WTC11 (cell line): ENCODE data around the gene KAZN. TPM values are rescaled to one million over a fixed set of nuclear protein-coding genes. Genes with fewer than 3 reads are reported as not detected.

Source experiments
- ATAC-seq: fragments of 200-7000 bp; cut with Tn5 transposase; 2 replicates; pipeline ENCODE4 v1.10.0; 2021; ENCODE audit warnings: mild to moderate bottlenecking, moderate library complexity
- CTCF ChIA-PET: fragments of 300-600 bp; sonication (Branson Sonifier 250); formaldehyde crosslinking; loops from one replicate; lab custom pipeline; 2021; ENCODE audit warnings: antibody characterized with exemption; lab: Charles Lee
- POLR2A ChIA-PET: fragments of 350-600 bp; sonication (Branson Sonifier 250); formaldehyde crosslinking; loops from one replicate; lab custom pipeline; 2021; ENCODE audit warnings: antibody characterized with exemption; lab: Charles Lee
- DNase-seq: peaks from one replicate; pipeline ENCODE4 v3.0.0; 2021; ENCODE audit warnings: low spot score
- H3K27ac Mint-ChIP-seq: 2 replicates; pipeline ENCODE4 v1.8.0; 2021; ENCODE audit warnings: mixed read lengths
- H3K27me3 Mint-ChIP-seq: 2 replicates; pipeline ENCODE4 v1.8.0; 2021; ENCODE audit warnings: low read depth, mild to moderate bottlenecking, moderate library complexity, mixed read lengths
- H3K36me3 Mint-ChIP-seq: 2 replicates; pipeline ENCODE4 v1.8.0; 2021; ENCODE audit warnings: mixed read lengths
- H3K4me1 Mint-ChIP-seq: 2 replicates; pipeline ENCODE4 v1.8.0; 2022; ENCODE audit warnings: mixed read lengths
- H3K4me3 Mint-ChIP-seq: 2 replicates; pipeline ENCODE4 v1.8.0; 2021; ENCODE audit warnings: mild to moderate bottlenecking, moderate library complexity, mixed read lengths
- H3K9me3 Mint-ChIP-seq: 2 replicates; pipeline ENCODE4 v1.8.0; 2021; ENCODE audit warnings: mixed read lengths
- CREM ChIP-seq: sonication (generic); formaldehyde crosslinking; IDR thresholded peaks from 2 replicates; pipeline ENCODE4 v1.8.1; 2022; ENCODE audit warnings: mild to moderate bottlenecking, missing genetic modification reagents, moderate library complexity
- E2F4 ChIP-seq: sonication (generic); formaldehyde crosslinking; IDR thresholded peaks from 2 replicates; pipeline ENCODE4 v1.8.1; 2022; ENCODE audit warnings: low read depth, mild to moderate bottlenecking, moderate library complexity, missing genetic modification reagents, borderline replicate concordance
- FOXJ3 ChIP-seq: sonication (generic); formaldehyde crosslinking; IDR thresholded peaks from 2 replicates; pipeline ENCODE4 v1.9.0; 2021; ENCODE audit warnings: missing genetic modification reagents, mild to moderate bottlenecking, borderline replicate concordance
- GRHL2 ChIP-seq: fragments of 250-450 bp; sonication (Bioruptor Pico); IDR thresholded peaks from 2 replicates; pipeline ENCODE4 v1.8.0; 2022; ENCODE audit warnings: mild to moderate bottlenecking, moderate library complexity; ENCODE audit not compliant: insufficient replicate concordance, severe bottlenecking
- HMGA2 ChIP-seq: fragments of 250-450 bp; sonication (Bioruptor Pico); IDR thresholded peaks from 2 replicates; pipeline ENCODE4 v1.4.0; 2021; ENCODE audit warnings: mild to moderate bottlenecking, moderate library complexity
- IRF1 ChIP-seq: sonication (generic); formaldehyde crosslinking; IDR thresholded peaks from 2 replicates; pipeline ENCODE4 v1.8.0; 2023; ENCODE audit warnings: missing genetic modification reagents
- IRF2 ChIP-seq: sonication (generic); formaldehyde crosslinking; IDR thresholded peaks from 2 replicates; pipeline ENCODE4 v1.8.0; 2022; ENCODE audit warnings: low read depth, missing genetic modification reagents, borderline replicate concordance
- JAZF1 ChIP-seq: fragments of 250-450 bp; sonication (Bioruptor Pico); IDR thresholded peaks from 2 replicates; pipeline ENCODE4 v1.9.0; 2021; ENCODE audit warnings: moderate library complexity, mild to moderate bottlenecking, inconsistent platforms
- KAT7 ChIP-seq: sonication (generic); formaldehyde crosslinking; IDR thresholded peaks from 2 replicates; pipeline ENCODE4 v1.8.1; 2023; ENCODE audit warnings: missing genetic modification reagents, mild to moderate bottlenecking, borderline replicate concordance
- NFATC4 ChIP-seq: fragments of 250-450 bp; sonication (Bioruptor Pico); IDR thresholded peaks from 2 replicates; pipeline ENCODE4 v1.9.0; 2021; ENCODE audit warnings: mild to moderate bottlenecking
- NFYB ChIP-seq: sonication (generic); formaldehyde crosslinking; conservative IDR thresholded peaks from 2 replicates; pipeline ENCODE4 v1.8.0; 2022; ENCODE audit warnings: low read depth, missing genetic modification reagents
- NR3C1 ChIP-seq: sonication (generic); formaldehyde crosslinking; conservative IDR thresholded peaks from 2 replicates; pipeline ENCODE4 v1.8.1; 2023; ENCODE audit warnings: low read depth, mild to moderate bottlenecking, missing genetic modification reagents
- PRRX2 ChIP-seq: fragments of 250-450 bp; sonication (Bioruptor Pico); IDR thresholded peaks from 2 replicates; pipeline ENCODE4 v1.8.0; 2021; ENCODE audit warnings: mild to moderate bottlenecking
- SOX15 ChIP-seq: fragments of 250-450 bp; sonication (Bioruptor Pico); IDR thresholded peaks from 2 replicates; pipeline ENCODE4 v1.9.0; 2021; ENCODE audit warnings: mild to moderate bottlenecking
- TEAD4 ChIP-seq: sonication (generic); formaldehyde crosslinking; IDR thresholded peaks from 2 replicates; pipeline ENCODE4 v1.8.0; 2022; ENCODE audit warnings: mild to moderate bottlenecking, missing genetic modification reagents
- ZBTB21 ChIP-seq: sonication (generic); formaldehyde crosslinking; IDR thresholded peaks from 2 replicates; pipeline ENCODE4 v1.8.1; 2023; ENCODE audit warnings: mild to moderate bottlenecking, missing genetic modification reagents, borderline replicate concordance
- ZMAT4 ChIP-seq: fragments of 250-450 bp; sonication (Bioruptor Pico); IDR thresholded peaks from 2 replicates; pipeline ENCODE4 v1.9.0; 2021; ENCODE audit warnings: mild to moderate bottlenecking
- ZNF138 ChIP-seq: sonication (generic); formaldehyde crosslinking; conservative IDR thresholded peaks from 2 replicates; pipeline ENCODE4 v1.8.1; 2022; ENCODE audit warnings: mild to moderate bottlenecking, moderate library complexity, missing genetic modification reagents
- ZNF219 ChIP-seq: sonication (generic); formaldehyde crosslinking; IDR thresholded peaks from 2 replicates; pipeline ENCODE4 v1.8.0; 2023; ENCODE audit warnings: missing genetic modification reagents, mild to moderate bottlenecking, borderline replicate concordance
- ZNF232 ChIP-seq: sonication (generic); formaldehyde crosslinking; IDR thresholded peaks from 2 replicates; pipeline ENCODE4 v1.8.0; 2022; ENCODE audit warnings: mild to moderate bottlenecking, missing genetic modification reagents
- ZNF263 ChIP-seq: sonication (generic); formaldehyde crosslinking; IDR thresholded peaks from 2 replicates; pipeline ENCODE4 v1.8.1; 2022; ENCODE audit warnings: low read depth, mild to moderate bottlenecking, moderate library complexity, missing genetic modification reagents
- ZNF416 ChIP-seq: fragments of 250-450 bp; sonication (Bioruptor Pico); IDR thresholded peaks from 2 replicates; pipeline ENCODE4 v1.9.0; 2021; ENCODE audit warnings: mild to moderate bottlenecking, inconsistent platforms
- total RNA-seq: library from RNA; stranded (reverse); gene quantifications from 3 replicates; pipeline ENCODE4 v1.2.3, GENCODE V29; 2021
- TF ChIP-seq, protein P1 (sequence below): sonication (generic); formaldehyde crosslinking; IDR thresholded peaks from 2 replicates; pipeline ENCODE4 v1.8.1; 2023; ENCODE audit warnings: mild to moderate bottlenecking, missing genetic modification reagents, moderate library complexity
- TF ChIP-seq, protein P2 (sequence below): sonication (generic); formaldehyde crosslinking; conservative IDR thresholded peaks from 2 replicates; pipeline ENCODE4 v1.8.1; 2023; ENCODE audit warnings: mild to moderate bottlenecking, low read depth, missing genetic modification reagents, moderate library complexity
- TF ChIP-seq, protein P3 (sequence below): sonication (generic); formaldehyde crosslinking; IDR thresholded peaks from 2 replicates; pipeline ENCODE4 v1.8.0; 2022; ENCODE audit warnings: mild to moderate bottlenecking, missing genetic modification reagents
- TF ChIP-seq, protein P4 (sequence below): sonication (generic); formaldehyde crosslinking; conservative IDR thresholded peaks from 2 replicates; pipeline ENCODE4 v1.8.1; 2022; ENCODE audit warnings: mild to moderate bottlenecking, missing genetic modification reagents
- TF ChIP-seq, protein P5 (sequence below): sonication (generic); formaldehyde crosslinking; IDR thresholded peaks from 2 replicates; pipeline ENCODE4 v1.8.1; 2023; ENCODE audit warnings: mild to moderate bottlenecking, missing genetic modification reagents

KAZN gene
- total RNA-seq, 1 experiment from 2014 or later = 19.9 TPM

GRCh38 chr1:15065736-15066135 is 467.3 kb downstream of the KAZN start:
- H3K4me1 Mint-ChIP-seq = no peaks in the 10 kb centered on the region
- H3K9me3 Mint-ChIP-seq = peaks cover 9% of the 10 kb centered on the region
- no peak for ATAC-seq
- TF ChIP-seq SOX15 (CRISPR knock-in tag) (no peak), ZMAT4 (CRISPR knock-in tag) (no peak), ZNF232 (no peak), KAT7 (no peak), TEAD4 (CRISPR knock-in tag) (no peak), CREM (CRISPR knock-in tag) (no peak), GRHL2 (CRISPR knock-in tag) (no peak), NR3C1 (CRISPR knock-in tag) (no peak), FOXJ3 (CRISPR knock-in tag) (no peak), ZBTB21 (no peak), NFATC4 (no peak), ZNF138 (CRISPR knock-in tag) (no peak), HMGA2 (CRISPR knock-in tag) (no peak), ZNF263 (CRISPR knock-in tag) (no peak)
- TF ChIP-seq, protein P1, sequence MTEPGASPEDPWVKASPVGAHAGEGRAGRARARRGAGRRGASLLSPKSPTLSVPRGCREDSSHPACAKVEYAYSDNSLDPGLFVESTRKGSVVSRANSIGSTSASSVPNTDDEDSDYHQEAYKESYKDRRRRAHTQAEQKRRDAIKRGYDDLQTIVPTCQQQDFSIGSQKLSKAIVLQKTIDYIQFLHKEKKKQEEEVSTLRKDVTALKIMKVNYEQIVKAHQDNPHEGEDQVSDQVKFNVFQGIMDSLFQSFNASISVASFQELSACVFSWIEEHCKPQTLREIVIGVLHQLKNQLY (CRISPR knock-in tag) = no peak
- TF ChIP-seq, all 79 proteins: peak for 0
- H3K27ac Mint-ChIP-seq = no peak overlapping the region
- peaks cover 6% of the 10 kb centered on the region for H3K36me3 Mint-ChIP-seq
- H3K4me3 Mint-ChIP-seq = no peak overlapping the region
- DNase-seq = no peak
- POLR2A ChIA-PET = no interaction called here
- H3K27me3 Mint-ChIP-seq = no peaks in the 10 kb centered on the region
- CTCF ChIA-PET = interaction anchor here (0.8 kb wide), 1 partner anchor 34 kb away, joined by 3 read pairs; no protein-coding TSS in a partner anchor

DNA sequence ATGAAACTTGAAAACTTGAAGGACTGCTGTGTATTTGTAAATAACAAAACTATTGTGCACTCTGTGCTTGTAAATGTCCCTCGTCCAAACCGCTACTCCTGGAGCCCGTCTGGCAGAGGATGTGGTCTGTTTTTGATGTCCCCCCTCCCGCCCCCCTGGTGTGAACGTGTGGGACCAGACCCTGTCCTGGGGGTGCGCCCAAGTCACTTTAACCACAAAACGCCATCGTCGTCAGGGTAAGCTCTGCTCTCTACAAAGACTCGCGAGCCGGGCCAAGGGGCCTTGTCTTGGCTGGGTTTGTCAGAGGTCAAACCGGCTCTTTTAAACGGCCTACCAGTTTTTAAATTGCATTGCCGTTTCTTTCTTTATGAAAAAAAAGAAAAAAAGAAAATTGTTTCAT is 467.7 kb downstream of the KAZN start:
- ChIA-PET POLR2A (no interaction called here), CTCF (interaction anchor here (0.8 kb wide), 2 partner anchors 10 to 34 kb away, joined by 3 read pairs; no protein-coding TSS in a partner anchor)
- no peak for DNase-seq
- Mint-ChIP-seq H3K27me3 (no peaks in the 10 kb centered on the region), H3K36me3 (peaks cover 6% of the 10 kb centered on the region), H3K4me1 (no peaks in the 10 kb centered on the region), H3K27ac (no peak overlapping the region), H3K4me3 (no peak overlapping the region), H3K9me3 (peaks cover 9% of the 10 kb centered on the region)
- no peak for TF ChIP-seq ZNF219 (CRISPR knock-in tag)
- TF ChIP-seq, protein P2, sequence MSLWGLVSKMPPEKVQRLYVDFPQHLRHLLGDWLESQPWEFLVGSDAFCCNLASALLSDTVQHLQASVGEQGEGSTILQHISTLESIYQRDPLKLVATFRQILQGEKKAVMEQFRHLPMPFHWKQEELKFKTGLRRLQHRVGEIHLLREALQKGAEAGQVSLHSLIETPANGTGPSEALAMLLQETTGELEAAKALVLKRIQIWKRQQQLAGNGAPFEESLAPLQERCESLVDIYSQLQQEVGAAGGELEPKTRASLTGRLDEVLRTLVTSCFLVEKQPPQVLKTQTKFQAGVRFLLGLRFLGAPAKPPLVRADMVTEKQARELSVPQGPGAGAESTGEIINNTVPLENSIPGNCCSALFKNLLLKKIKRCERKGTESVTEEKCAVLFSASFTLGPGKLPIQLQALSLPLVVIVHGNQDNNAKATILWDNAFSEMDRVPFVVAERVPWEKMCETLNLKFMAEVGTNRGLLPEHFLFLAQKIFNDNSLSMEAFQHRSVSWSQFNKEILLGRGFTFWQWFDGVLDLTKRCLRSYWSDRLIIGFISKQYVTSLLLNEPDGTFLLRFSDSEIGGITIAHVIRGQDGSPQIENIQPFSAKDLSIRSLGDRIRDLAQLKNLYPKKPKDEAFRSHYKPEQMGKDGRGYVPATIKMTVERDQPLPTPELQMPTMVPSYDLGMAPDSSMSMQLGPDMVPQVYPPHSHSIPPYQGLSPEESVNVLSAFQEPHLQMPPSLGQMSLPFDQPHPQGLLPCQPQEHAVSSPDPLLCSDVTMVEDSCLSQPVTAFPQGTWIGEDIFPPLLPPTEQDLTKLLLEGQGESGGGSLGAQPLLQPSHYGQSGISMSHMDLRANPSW (CRISPR knock-in tag) = no peak
- TF ChIP-seq, protein P3, sequence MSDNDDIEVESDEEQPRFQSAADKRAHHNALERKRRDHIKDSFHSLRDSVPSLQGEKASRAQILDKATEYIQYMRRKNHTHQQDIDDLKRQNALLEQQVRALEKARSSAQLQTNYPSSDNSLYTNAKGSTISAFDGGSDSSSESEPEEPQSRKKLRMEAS (CRISPR knock-in tag) = no peak
- ATAC-seq = no peak

- Mint-ChIP-seq H3K4me3 (no peak overlapping the region), H3K9me3 (peaks cover 6% of the 10 kb centered on the region), H3K36me3 (peaks cover 4% of the 10 kb centered on the region), H3K4me1 (no peaks in the 10 kb centered on the region), H3K27ac (no peak overlapping the region), H3K27me3 (no peaks in the 10 kb centered on the region)
- ATAC-seq (no peak), DNase-seq (no peak)
- CTCF ChIA-PET = interaction anchor here (0.5 kb wide), 1 partner anchor 265 kb away, joined by 6 read pairs; no protein-coding TSS in a partner anchor
- POLR2A ChIA-PET = no interaction called here
- TF ChIP-seq PRRX2 (CRISPR knock-in tag) (no peak), ZNF232 (no peak), ZNF416 (no peak), IRF1 (CRISPR knock-in tag) (no peak), IRF2 (CRISPR knock-in tag) (no peak), ZBTB21 (no peak), NFYB (no peak), SOX15 (CRISPR knock-in tag) (no peak), E2F4 (CRISPR knock-in tag) (no peak), JAZF1 (CRISPR knock-in tag) (no peak)
- TF ChIP-seq, protein P4, sequence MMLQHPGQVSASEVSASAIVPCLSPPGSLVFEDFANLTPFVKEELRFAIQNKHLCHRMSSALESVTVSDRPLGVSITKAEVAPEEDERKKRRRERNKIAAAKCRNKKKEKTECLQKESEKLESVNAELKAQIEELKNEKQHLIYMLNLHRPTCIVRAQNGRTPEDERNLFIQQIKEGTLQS = no peak
- TF ChIP-seq, protein P5, sequence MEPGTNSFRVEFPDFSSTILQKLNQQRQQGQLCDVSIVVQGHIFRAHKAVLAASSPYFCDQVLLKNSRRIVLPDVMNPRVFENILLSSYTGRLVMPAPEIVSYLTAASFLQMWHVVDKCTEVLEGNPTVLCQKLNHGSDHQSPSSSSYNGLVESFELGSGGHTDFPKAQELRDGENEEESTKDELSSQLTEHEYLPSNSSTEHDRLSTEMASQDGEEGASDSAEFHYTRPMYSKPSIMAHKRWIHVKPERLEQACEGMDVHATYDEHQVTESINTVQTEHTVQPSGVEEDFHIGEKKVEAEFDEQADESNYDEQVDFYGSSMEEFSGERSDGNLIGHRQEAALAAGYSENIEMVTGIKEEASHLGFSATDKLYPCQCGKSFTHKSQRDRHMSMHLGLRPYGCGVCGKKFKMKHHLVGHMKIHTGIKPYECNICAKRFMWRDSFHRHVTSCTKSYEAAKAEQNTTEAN = no peak
Observed at GRCh38 chr1:15067148-15067547, 468.7 kb downstream of the KAZN start.
